WI38 (cell line): ENCODE data around the gene A3GALT2.

Experiments used
- H3K4me3 ChIP-seq: 2 replicates; pipeline ENCODE4 v1.5.1; 2011; ENCODE audit warnings: low read depth, mild to moderate bottlenecking, control low read depth, low read length
- TF ChIP-seq, protein P1 (sequence below): IDR thresholded peaks from 2 replicates; pipeline ENCODE4 v1.5.1; 2012; ENCODE audit warnings: low read depth, mild to moderate bottlenecking, control low read depth, low read length

A3GALT2 gene

DNA sequence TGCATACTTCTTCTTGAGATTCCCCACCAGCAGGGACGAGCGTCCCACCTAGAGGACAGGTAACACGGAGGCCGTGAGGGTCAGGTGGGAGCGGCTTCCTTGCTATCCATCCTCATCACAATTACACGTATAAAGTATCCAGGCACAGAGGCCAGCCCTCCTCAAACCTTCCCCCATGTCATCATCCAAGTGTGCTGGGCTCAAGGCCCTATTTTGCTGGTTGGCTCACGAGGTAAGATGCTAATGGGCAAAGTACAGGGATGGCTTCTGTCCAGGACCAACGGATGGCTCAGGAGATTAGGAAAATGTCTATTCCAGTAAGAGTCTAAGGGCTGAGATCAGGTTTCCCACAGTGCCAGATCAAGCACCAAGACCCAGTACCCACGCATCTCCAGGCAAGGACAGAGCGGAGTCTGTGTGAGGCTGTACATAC is 11.5 kb upstream of the A3GALT2 start:
- H3K4me3 ChIP-seq = no peak overlapping the region
- TF ChIP-seq, protein P1, sequence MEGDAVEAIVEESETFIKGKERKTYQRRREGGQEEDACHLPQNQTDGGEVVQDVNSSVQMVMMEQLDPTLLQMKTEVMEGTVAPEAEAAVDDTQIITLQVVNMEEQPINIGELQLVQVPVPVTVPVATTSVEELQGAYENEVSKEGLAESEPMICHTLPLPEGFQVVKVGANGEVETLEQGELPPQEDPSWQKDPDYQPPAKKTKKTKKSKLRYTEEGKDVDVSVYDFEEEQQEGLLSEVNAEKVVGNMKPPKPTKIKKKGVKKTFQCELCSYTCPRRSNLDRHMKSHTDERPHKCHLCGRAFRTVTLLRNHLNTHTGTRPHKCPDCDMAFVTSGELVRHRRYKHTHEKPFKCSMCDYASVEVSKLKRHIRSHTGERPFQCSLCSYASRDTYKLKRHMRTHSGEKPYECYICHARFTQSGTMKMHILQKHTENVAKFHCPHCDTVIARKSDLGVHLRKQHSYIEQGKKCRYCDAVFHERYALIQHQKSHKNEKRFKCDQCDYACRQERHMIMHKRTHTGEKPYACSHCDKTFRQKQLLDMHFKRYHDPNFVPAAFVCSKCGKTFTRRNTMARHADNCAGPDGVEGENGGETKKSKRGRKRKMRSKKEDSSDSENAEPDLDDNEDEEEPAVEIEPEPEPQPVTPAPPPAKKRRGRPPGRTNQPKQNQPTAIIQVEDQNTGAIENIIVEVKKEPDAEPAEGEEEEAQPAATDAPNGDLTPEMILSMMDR = no peak

DNA sequence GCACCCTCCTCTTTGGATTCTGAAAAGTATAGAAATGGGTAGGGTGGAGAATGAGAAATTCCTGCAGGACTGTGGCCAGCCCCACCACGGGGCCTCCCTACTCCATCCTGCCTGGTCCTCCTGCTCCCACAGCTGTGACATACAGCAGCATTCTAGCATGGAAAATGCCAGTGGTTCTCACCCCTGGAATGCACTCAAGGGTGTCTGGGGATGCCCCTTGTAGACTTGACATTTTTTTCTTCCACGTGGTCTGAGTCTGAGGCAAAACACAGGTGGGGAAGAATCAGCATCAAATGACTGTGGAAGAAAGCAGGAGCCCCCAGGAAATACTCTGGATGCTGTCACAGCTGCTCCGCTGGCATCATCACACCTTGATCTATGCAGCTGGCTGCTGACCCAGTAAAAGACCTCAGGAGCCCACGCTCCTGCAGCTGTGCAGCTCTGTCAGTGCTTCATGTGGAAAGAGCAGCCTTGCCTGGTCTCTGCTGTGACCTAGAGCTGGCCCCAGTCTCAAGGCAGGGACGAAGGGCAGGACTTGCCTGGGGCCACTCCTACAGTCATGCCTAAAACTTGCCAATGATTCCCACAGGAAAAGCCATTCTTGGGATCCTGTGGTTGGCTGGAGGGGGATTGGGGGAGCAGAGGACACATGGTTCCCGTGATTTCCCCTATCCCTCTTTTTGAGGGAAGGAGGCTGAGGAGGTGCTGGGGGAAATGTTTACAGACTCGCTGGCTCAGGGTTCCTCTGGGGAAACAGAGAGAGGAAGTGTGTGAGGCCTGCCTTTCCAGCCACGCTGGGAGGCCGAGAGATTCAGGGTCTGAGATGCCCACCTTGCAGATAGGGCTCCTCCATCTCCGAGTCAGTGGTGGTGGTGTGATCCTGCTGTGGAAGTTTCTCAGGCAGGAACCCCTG is 10.8 kb upstream of the A3GALT2 start:
- no peak overlapping the region for H3K4me3 ChIP-seq
- TF ChIP-seq, protein P1 = no peak

DNA sequence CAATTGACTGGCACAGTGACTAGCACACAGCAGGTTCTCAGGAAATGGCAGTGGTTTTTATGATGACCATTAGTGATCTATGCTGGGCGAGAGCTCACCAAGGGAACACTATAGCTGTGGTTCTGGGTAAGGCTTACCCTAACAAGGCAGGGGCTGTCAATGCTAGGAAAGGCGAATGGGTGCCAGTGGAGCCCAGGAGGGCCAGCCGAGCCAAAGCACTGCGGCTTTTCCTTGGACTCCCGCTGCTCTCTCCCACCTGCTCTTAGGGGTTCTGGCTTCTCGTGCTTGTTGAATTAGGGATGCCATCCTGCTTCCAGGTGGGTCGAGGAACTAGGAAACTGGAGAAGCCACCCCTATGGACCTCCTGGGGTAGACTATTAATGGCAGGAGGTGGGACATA is 10.0 kb upstream of the A3GALT2 start:
- TF ChIP-seq, protein P1 = no peak
- H3K4me3 ChIP-seq = no peak overlapping the region

DNA sequence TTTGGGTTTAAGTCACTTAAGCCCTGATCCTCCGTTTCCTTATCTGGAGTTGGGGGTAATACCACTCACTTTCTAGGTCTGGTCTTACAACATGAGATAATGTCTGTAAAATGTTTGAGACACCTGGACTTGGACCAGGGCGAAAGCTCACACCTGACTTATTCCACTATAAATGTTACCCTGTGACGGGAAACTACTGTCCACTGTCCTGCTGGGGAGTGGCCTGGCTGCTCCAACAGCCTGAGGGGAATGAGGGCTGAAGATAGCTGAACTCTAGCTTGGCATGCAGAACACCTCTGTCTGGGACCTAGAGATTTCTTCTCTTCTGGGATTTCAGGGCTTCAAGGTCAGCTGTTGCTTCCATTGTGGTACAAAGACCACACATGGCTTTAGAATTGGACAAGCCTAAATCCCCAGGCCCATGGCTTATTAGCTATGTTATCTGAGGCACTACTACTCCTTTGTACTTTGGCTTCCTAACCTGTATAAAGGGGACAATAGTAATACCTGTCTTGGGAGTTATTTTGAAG is 9.5 kb upstream of the A3GALT2 start:
- H3K4me3 ChIP-seq = no peak overlapping the region
- TF ChIP-seq, protein P1 = no peak

DNA sequence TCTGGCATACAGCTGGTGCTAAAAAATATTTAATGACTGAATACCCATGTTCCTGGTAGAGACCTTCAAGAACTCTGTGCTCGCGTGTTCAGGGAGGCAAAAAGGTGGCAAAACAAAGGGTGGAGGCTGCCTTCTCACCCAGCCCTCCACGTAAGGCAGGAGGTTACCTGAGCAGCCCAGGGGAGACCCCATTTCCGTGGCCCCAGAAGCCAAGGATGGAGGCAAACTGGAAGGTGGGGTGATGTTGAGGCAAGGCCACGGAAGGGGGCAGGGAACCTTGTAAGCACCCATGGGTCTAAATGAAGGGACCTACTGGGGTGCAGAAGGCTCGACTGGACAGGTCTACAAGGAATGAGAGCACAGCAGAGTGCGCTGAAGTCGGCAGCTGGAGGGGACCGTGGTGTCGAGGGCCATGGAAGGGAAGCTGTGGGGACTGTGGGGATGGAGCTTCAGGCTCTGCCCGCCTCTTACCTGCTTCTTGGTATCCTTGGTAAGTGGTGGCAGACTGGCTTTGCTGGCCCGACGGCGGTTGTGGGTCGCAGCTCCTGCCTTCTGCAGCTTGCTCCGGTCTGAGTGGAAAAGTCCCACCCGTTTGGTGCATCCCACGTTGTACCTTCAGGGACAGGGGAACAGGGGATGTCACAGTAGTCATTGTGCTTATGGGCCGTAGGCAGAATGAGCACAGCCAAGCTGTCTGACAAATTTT is 8.9 kb upstream of the A3GALT2 start:
- TF ChIP-seq, protein P1 = no peak
- H3K4me3 ChIP-seq = no peak overlapping the region

DNA sequence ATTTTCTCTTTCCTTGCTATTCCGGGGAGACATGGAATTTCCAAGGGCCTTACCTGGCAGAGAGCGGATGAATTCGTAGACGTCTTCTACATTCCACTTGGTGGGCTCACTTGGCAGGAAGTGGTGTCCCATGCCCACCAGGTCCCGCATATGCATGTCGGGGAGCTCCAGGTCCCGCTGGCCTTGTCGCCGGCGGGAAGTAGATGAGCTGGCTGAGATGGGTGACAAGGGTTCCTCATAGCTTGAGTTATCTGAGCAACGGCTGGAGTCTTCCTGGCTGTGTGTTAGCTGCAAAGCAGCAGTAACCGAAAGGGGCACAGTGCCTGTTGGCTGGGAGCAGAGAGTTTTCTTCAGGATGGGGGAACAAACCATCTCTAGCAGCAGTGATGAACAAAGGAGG is 7.9 kb upstream of the A3GALT2 start:
- no peak overlapping the region for H3K4me3 ChIP-seq
- TF ChIP-seq, protein P1 = no peak
